GM19468 (cell line): ENCODE data around the gene GRAMD1B.
"Not testable (repeated sequence)": the region's sequence is repeated elsewhere in the genome, so short reads cannot be mapped to it uniquely, and the experiment has no call there.

Source experiments
- ATAC-seq: cut with Tn5 transposase; IDR thresholded peaks from one replicate; pipeline ENCODE4 v1.9.1; 2021; ENCODE audit warnings: mild to moderate bottlenecking, moderate library complexity, moderate number of reproducible peaks; ENCODE audit not compliant: unreplicated experiment; ENCODE audit errors: extremely low read depth

Gene GRAMD1B

DNA sequence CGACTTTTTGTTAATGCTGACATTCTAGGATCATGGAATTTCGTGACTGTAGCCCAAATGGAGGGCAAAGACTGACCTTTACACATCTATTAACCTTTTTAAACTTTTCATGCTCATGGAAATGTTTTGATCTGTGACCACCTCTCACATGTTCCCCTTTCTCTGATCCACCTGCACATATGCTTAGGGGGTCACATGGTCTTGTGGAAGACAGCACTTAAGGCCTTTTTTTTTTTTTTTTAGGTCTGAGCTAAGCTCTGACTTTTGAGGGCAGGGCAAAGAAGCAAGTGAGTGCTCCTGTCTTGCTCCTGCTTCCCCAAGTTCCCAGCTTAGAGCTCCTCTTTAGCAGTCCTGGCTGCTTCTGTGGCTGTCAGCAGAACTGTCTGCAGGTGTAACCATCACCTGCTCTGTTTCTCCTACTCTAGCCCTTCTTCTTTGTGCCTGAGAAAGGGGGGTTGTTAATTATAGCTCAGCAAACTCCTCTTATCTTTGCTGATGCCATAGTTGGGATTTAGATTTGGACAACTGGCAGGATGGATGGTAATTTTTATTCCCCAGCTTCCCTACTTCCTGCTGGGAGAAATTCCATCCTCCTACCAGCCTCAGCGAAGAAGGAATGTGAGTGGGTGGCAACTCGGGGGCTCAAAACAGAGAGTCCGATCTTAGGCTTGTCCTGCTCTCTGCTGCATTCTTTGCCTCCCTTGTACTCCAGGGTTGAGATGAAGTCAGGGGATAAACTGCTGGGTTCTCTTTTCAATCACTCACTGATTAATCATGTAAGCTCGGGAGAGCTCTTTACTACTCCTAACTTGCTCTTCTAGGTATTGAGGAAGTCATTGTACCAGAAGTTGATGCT, 64.4 kb downstream of the GRAMD1B start:
- no peak for ATAC-seq

DNA sequence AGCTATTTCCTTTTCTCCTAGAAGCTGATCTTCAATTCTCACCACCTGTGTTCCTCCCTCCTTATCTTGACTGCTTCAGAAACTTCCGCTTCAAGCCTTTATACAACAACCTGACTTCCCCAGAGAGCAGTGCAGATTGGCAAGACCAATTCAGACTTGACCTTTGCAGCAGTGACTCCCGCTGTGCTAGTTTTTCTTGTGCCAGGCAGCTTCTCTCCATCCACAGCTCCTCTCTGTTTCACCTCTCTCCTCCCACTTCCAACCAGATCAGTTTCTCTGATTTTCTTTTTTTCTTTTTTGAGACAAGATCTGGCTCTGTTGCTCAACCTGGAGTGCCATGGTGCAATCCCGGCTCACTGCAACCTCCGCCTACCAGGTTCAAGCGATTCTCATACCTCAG, 74.3 kb downstream of the GRAMD1B start:
- ATAC-seq: no peak

DNA sequence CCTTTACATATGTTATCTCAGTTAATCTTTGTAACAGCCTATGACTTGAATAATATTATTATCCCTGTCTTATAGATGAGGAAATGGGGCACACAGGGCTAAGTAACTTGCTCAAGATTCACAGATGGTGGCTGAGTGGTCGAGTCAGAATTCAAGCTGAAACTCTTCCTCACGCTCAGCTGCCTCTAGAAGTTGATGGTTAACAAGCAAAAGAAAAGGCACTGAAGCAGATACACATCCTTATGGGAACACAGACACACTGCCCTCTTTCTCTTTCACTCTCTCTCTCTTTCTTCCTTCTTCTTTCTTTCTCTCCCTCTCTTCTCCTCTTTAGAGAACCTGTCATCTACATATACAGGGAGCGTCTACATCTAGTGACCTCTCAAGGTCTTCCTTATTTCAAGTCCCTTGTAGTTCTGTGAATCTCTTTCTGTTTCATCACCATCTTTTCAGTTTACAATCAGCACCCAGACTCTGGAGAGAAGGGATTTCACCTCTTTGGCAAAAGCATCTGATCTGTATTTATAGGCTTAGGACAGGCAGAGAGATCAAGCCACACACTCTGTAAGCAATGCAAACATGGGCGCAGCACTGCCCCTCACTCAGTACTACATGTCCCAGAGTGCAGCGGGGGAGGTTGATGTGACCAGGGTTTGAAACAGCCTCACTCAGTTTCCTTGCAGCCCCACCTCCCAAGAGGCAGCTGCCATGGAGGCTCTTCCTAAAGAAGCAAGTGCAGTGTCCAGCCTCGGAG, 75.7 kb downstream of the GRAMD1B start:
- peak; percentile 70 for ATAC-seq

DNA sequence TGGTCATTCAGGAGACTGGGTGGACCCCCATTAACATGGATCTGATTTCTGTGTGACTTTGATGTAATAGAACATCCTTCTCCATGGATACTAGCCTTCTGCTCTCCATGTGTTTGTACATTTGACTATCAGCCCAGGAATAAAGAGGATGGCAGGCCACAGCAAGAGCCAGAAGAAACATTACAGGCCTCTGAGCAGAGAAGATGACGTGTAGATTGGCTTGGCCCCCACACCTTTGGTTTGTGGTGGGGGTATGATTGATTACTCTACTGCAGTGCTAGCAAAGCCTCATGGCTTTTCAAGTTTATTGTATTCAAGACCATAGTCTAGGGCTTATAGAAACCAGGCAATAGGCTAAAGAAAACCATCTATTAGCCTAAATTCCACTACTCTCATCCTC, 77.0 kb downstream of the GRAMD1B start:
- no peak for ATAC-seq

DNA sequence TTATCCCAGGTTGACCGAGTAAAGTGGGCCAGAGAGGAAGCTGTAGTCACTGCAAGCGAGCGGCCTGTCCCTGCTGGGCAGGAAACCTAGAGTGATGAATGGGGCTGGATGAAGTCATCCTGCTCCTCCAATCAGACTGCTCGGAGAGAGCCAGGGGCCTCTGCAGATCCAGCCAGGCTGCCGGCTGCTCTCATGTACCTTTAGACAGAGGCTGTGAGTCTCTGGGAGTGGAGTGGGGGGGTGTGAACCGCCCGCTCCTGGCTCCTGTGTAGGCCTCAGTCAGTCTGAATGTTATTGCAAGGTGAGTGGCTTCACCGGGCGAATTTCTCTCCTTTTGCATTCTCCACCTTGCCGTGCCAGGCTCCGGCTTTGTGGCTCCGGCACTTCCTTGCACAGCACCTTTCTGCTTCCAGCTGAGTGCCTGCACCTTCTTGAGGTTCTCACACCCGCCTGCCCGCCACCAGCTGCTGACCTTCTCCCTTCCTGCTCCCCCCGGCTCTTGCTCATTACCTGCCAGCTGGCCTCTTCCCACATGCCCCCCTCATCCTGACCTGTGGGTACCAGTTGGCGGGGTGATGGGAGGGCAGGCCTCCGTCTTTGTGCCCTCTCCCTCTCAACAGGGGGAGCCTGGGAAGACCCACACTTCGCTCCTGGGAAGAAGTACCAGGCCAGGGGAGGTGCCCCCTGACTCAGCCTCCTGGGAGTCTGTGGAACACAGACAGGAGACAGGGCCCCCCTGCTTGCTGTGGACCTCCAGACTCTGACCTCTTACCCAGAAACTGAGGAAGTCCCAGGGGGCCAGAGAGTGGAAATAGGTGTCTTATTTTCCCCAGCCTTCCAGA, 79.9 kb downstream of the GRAMD1B start:
- no peak for ATAC-seq

DNA sequence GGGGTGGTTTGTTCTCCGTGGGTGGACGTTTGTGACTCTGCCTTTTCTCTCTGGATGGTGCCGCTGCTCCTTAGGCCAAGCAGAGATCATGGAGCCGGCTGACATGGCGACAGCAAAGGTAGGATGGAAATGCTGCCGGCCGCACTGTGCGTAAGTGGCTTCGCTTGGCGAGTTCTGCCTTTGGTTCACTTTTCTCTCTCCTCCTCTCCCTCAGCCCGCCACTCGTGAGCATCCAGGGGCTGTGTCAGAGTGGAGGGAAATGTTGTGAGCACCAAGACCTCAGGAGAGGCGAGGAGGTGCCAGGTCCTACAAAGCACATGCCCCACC, 80.5 kb downstream of the GRAMD1B start:
- no peak for ATAC-seq

DNA sequence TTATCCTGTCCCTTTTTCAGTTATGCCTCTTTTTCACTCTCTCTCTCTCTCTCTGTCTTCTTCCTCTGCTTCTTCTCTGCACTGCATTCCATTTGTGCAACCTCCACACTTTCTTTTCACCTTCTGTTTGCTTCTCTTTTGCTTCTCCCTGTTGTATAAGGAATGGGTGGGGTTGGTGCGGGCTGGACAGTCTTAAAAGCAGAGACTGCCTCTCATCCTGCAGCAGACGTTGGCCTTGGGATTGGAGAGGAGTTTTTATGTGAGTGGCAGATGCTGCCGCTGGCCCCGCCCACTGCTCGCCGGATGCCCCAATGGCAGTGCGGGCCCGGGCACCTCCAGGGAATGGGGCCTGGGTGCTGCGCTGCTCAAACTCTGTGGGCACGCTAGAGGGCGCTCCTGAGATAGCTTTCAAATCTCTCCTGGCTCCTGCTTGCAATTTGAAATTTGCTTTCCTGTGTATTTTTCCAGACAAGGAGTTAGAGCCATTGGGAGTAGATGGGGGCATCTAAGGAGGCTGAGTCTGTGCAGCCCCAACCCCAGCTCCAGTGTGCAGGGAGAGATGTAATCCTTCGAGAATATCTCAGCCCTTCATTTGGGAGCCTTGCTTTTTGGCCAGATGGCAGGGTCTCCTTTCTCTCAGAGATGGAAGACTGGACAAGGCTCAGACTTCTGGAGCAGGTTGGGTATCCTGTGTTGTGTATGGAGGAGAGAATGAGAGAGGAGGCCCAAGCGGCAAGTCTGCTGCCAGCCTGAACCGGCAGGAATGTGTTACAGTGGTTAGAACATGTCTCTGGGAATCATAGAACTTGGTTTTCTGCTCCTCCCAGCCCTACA, 81.2 kb downstream of the GRAMD1B start:
- ATAC-seq: no peak

DNA sequence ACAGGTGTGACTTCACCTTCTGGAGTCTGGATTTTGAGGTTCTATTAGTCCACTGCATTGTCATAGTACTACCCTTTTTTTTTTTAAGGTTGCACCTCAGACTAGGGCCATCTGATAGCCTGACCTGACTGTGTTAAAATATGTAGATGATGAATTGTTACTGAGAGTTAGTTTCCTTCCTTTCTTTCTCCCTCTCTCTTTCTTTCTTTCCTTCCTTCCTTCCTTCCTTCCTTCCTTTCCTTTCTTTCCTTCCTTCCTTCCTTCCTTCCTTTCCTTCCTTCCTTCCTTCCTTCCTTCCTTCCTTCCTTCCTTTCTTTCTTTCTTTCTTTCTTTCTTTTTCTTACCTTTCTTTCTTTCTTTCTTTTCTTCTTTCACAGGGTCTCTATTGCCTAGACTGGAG, 83.2 kb downstream of the GRAMD1B start:
- ATAC-seq: not testable (repeated sequence)

DNA sequence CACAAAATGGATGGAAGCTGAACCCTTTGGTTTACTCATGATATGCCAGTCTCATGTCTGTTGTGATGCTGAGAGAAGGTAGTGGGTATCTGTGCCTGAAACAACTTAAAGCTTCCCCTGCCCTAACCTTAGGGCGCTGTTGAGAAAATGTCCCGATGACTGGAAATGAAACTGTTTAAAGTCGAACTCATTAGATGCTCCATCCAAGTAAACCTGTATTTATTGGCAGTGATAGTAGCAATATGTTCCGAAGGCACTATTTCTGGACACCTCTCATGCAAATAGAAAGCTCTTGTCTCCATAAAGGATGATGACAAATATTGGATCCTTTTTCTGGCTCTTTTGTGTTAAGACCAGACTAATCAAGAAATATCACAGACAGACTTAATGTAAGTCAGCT, 86.2 kb downstream of the GRAMD1B start:
- no peak for ATAC-seq

DNA sequence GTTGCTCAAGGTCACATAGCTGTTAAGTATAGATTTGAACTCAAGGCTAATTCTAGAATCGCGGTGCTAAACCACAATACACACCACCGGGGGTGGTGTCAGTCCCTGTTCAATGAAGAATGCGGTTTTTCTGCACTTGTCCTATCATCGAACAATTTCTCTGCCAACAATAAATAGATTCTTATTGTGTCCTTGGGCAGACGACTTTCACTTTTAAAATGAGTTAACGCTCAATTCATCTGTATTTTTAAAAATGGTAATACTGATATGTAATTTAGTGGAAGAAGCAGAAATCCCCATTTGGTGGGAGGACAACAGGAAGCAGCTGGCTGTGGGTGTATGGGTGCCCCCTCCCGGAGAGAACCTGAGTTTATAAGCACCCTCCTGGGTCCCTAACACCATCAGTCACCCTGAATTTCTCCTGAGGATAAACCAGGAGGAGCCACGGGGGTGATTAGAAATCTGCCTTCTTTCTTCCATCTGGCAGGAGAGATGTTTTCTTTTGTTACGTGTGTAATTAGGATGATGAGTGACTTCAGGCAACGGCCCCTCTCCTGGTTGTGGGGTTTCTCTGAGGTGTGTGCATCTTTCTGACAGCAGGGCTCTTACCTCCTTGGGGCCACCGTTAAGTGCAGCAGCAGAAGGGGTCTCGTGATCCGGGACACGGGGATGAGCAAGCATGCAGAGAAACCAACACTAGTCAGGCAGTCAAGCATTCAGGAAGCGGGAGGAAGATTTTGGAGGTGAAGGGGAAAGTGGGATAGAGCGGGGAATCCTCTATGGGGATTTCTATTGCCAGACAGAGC, 87.7 kb downstream of the GRAMD1B start:
- no peak for ATAC-seq

DNA sequence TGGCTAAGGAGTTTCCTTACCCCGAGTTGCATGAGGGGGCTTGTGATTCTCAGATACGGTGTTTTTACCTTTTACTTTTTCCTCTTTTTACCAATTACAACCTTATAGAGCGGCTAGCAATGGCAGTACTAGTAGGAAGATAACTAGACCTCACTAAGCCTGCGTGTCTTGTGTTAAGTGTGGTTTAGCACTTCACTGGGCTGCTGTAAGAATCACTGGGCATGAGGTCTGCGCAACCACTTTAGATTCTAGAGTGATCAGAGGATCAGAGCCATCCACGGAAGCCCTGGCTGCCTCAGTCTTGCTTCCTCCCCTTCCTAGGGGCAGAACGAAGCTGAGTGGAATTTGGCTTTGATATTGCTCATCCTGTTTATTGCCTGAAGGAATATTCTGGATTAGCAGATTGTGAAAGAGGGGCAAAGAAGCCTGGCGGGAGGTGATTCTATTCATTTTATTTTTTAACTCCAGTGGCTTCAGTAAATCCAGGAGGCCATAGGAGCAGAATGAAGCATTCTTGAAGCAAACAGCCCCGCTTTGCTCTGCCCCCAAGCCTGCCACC, 88.5 kb downstream of the GRAMD1B start:
- ATAC-seq: no peak

DNA sequence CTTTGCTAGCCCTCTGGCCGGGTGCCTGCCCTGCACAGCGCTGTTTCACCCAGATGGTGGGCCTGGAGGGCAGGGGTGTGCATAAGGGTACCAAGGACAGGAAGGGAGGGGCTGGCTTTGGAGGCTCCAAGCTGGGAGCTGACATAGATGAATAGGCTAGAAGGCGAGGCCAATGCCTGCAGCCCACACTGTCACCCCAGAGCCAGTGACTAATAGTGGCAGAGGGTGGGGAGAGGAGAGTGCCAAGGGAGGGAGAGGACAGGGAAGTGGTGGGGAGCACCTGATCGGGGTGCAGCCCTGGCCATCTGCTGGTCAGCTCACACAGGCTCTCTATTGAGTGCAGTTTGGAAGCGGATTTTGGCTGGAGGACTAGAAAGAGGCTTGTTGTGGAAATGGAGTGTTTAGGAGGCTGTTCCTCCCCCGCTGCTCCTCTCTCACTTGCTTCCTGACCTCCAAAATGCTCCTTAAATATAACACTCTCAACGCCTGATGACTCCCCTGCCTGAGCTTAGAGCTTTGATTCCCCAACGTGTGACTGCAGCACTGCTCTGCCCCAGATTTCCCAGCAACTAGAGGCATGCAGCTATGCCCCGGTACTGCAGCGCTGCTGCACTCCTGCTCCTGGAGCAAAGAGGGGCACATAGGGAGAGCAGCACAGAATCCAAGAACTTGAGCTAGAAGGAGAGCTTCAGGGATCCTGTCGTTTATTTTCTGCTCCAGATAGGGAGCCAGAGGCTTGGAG, 89.2 kb downstream of the GRAMD1B start:
- no peak for ATAC-seq

DNA sequence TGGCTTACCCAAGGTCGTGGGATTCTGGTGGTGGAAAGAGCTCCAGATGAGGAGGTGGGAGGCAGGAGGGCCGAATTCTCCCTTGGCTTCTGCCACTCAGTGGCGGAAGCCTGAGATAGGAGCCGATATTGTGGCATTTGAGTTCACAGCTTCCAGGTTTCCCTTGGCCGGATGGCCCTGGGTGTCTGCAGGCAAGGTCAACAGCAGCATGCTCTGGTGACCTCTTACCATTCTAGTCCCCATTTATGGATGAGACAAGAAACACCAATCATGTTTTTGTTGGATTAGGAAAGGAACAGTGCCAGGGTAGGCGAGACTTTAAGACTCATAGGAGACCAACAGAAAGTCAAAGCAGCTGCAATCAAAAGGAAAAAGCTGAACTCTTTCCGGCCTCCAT, 89.7 kb downstream of the GRAMD1B start:
- no peak for ATAC-seq

DNA sequence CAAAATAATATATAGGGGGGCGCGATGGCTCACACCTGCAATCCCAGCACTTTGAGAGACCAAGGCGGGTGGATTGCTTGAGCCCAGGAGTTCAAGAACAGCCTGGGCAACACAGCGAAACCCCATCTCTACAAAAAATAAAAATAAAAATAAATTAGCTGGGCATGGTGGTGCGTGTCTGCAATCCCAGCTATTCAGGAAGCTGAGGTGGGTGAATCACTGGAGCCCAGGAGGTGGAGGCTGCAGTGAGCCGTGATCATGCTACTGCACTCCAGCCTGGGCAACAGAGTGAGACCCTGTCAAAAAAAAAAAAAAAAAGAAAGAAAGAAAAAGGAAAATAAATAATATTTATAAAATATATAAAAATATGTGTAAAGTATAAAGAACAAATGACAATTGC, 90.4 kb downstream of the GRAMD1B start:
- not testable (repeated sequence) for ATAC-seq

DNA sequence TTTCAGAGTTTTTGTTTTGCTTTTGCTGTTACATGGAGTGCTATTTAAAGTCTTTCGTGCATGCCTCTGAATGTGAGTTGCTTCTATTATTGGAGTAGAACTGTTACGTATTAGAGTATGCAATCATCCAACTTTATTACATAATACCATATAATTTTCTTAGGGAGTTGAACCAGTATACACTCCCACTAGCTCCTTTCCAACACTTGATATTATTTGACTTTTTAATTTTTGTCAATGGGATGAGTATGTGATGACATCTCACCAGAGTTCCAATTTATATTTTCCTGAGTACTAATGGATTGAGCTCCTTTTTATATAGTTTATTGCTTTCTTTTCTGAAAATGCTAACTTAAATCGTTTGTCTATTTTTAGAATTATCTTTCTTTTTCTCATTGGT, 90.9 kb downstream of the GRAMD1B start:
- ATAC-seq: no peak

DNA sequence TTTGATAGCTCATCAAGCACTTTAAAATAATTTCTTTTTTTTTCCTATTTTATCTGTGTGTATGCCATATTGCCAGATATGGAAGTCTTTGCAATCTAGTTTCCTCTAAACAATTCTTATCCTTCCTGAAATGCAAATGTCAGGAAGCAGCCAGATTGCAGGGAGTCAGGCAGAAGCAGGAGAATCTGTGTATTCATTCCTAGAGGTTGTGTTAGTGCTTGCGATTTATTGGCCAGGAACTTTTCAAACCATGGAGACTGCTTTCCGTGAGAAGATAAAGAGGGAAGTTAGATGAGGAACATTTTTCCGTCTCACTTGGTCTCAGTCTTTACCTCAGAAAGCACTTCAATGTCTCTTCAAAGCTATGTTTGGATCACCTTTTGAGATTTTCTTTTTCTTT, 91.9 kb downstream of the GRAMD1B start:
- ATAC-seq: no peak

DNA sequence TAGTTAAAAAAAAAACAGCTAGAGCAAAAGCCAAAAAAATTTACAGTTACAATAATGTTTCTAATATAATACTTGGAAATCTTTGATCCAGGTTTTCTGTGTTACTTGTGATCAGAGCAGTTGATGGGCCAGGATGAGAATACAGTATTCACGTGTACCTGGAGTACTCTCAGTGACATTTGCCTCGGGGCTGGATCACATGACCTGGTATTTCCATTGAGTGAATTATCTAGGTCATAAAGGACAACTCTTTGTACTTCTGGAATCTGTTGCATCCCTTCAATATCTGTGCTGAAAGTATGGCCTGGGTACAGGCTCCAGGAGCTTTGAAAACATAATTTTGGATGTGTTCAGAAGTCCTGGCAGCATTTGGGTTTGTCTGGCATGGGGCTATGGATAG, 93.5 kb downstream of the GRAMD1B start:
- no peak for ATAC-seq

DNA sequence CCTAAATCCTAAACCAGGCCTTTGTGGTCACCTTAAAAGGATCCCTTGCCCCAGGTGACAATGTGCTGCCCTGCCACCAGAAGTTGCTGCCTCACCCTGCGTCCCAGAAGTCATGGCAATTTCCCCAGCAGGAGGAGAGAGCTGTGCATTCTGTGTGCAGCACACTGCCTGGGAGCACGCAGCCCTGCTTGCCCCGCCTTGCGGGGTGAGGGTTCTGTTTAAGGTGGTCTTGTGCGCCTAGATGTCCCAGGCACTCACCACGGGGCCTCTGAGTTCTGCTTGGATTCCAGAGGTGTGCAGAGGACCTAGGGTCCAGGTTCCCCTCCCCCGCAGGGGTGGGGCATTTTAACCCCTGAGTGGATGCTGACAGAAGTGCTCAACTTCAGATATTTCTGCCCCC, 95.0 kb downstream of the GRAMD1B start:
- ATAC-seq: no peak
